PC-3 (cell line): ENCODE measurements around the gene ADGRF4. TPM values are rescaled to one million over a fixed set of nuclear protein-coding genes. Genes with fewer than 3 reads are reported as not detected.

Experiments
- ATAC-seq: fragments of 200-7000 bp; cut with Tn5 transposase; 2 replicates; pipeline ENCODE4 v1.9.1; 2020; ENCODE audit warnings: mild to moderate bottlenecking, moderate library complexity
- BruUV-seq: library from RNA; stranded (reverse); fragments of 400-500 nt; replicated peaks from 2 replicates; lab custom pipeline; 2021; lab: Mats Ljungman, UMichigan
- CTCF ChIA-PET: fragments of 300-600 bp; sonication (Branson Sonifier 250); formaldehyde crosslinking; loops from one replicate; lab custom pipeline; 2022; ENCODE audit warnings: antibody characterized with exemption; lab: Charles Lee
- POLR2A ChIA-PET: fragments of 300-600 bp; sonication (Branson Sonifier 250); formaldehyde crosslinking; loops from one replicate; lab custom pipeline; 2022; ENCODE audit warnings: antibody characterized with exemption; ENCODE audit not compliant: unreplicated experiment; lab: Charles Lee
- DNase-seq: peaks from one replicate; pipeline ENCODE4 v3.0.0-alpha.2; 2015
- H2AFZ ChIP-seq: fragments of 300-600 bp; sonication (generic); 2 replicates; pipeline ENCODE4 v1.6.0; 2016; ENCODE audit warnings: antibody characterized with exemption, low read length
- H3F3A ChIP-seq: fragments of 300-600 bp; sonication (generic); one replicate; pipeline ENCODE4 v1.6.0; 2017; ENCODE audit warnings: antibody characterized with exemption, low read length, control low read depth, mild to moderate bottlenecking; ENCODE audit not compliant: unreplicated experiment
- H3K27ac ChIP-seq: fragments of 300-600 bp; sonication (generic); 2 replicates; pipeline ENCODE4 v1.5.1; 2016; ENCODE audit warnings: mild to moderate bottlenecking, low read length
- H3K27me3 ChIP-seq: fragments of 300-600 bp; sonication (generic); 2 replicates; pipeline ENCODE4 v1.6.1; 2016; ENCODE audit warnings: low read length, mixed read lengths
- H3K36me3 ChIP-seq: fragments of 300-600 bp; sonication (generic); 2 replicates; pipeline ENCODE4 v1.6.1; 2016; ENCODE audit warnings: low read depth, mixed run types, low read length, mixed read lengths
- H3K4me1 ChIP-seq: fragments of 300-600 bp; sonication (generic); 2 replicates; pipeline ENCODE4 v1.5.1; 2016; ENCODE audit warnings: low read length; ENCODE audit not compliant: insufficient read depth
- H3K4me2 ChIP-seq: fragments of 300-600 bp; sonication (generic); 2 replicates; pipeline ENCODE4 v1.6.0; 2016; ENCODE audit warnings: low read length
- H3K4me3 ChIP-seq: fragments of 300-600 bp; sonication (generic); 2 replicates; pipeline ENCODE4 v1.5.1; 2016; ENCODE audit warnings: mild to moderate bottlenecking, low read length, mixed read lengths
- H3K79me2 ChIP-seq: fragments of 300-600 bp; sonication (generic); 2 replicates; pipeline ENCODE4 v1.6.1; 2017; ENCODE audit warnings: low read length, mixed read lengths
- H3K9ac ChIP-seq: fragments of 300-600 bp; sonication (generic); 2 replicates; pipeline ENCODE4 v1.6.0; 2016; ENCODE audit warnings: mild to moderate bottlenecking, low read length
- H3K9me2 ChIP-seq: fragments of 300-600 bp; sonication (generic); replicated peaks from 2 replicates; pipeline ENCODE4 v1.6.1; 2016; ENCODE audit warnings: mixed run types, low read length, mixed read lengths
- H3K9me3 ChIP-seq: fragments of 300-600 bp; sonication (generic); 2 replicates; pipeline ENCODE4 v1.6.1; 2016; ENCODE audit warnings: low read length, mixed read lengths
- H4K20me1 ChIP-seq: fragments of 300-600 bp; sonication (generic); 2 replicates; pipeline ENCODE4 v1.6.1; 2016; ENCODE audit warnings: low read length, mixed read lengths
- CTCF ChIP-seq: fragments of 300-600 bp; sonication (generic); conservative IDR thresholded peaks from 2 replicates; pipeline ENCODE4 v1.5.1; 2017; ENCODE audit warnings: antibody characterized with exemption, low read depth, mild to moderate bottlenecking, low read length
- EZH2 ChIP-seq: fragments of 300-600 bp; sonication (generic); IDR thresholded peaks from one replicate; pipeline ENCODE4 v1.6.1; 2017; ENCODE audit warnings: antibody characterized with exemption, mild to moderate bottlenecking, low read length; ENCODE audit not compliant: unreplicated experiment
- EZH2phosphoT487 ChIP-seq: fragments of 300-600 bp; sonication (generic); IDR thresholded peaks from 2 replicates; pipeline ENCODE4 v1.6.1; 2018; ENCODE audit warnings: mild to moderate bottlenecking, antibody characterized with exemption, low read length, borderline replicate concordance
- intact Hi-C: fragments of 100-400 bp; cut with micrococcal nuclease; formaldehyde crosslinking; loops from 2 replicates; pipeline ENCODE4 v1.9.0; 2023
- total RNA-seq: library from RNA; depleted of rRNA; stranded (reverse); fragments of >200 nt; gene quantifications from 2 replicates; pipeline ENCODE4 v1.2.3, GENCODE V29; 2014

ADGRF4 gene
- total RNA-seq, 1 experiment from 2014 or later: 3.4 TPM

GRCh38 chr6:47655719-47656595 is 42.4 kb upstream of the ADGRF4 start:
- no peaks in the 10 kb centered on the region for H3K36me3 ChIP-seq
- no peaks in the 10 kb centered on the region for H4K20me1 ChIP-seq
- intact Hi-C loops: loop anchor here (2.0 kb wide), 1 partner anchor 73 kb away; no protein-coding TSS in a partner anchor
- no peak overlapping the region for H3K9ac ChIP-seq
- peak overlapping the region; percentile 43 for H3K4me2 ChIP-seq
- H3K4me1 ChIP-seq: peaks cover 40% of the 10 kb centered on the region
- ATAC-seq: peak; percentile 97
- H3K27ac ChIP-seq: peak overlapping the region; percentile 57
- H3K79me2 ChIP-seq: no peaks in the 10 kb centered on the region
- CTCF ChIA-PET: interaction anchor here (0.6 to 1.0 kb wide), 2 partner anchors 24 to 241 kb away, joined by 3 to 9 read pairs; no protein-coding TSS in a partner anchor
- H3K4me3 ChIP-seq: no peak overlapping the region
- H3K9me2 ChIP-seq: no peaks in the 10 kb centered on the region
- no TSS peak for BruUV-seq
- POLR2A ChIA-PET: no interaction called here
- no peaks in the 10 kb centered on the region for H3F3A ChIP-seq
- no peaks in the 10 kb centered on the region for H3K27me3 ChIP-seq
- no peaks in the 10 kb centered on the region for H3K9me3 ChIP-seq
- peak overlapping the region; percentile 63 for H2AFZ ChIP-seq
- TF ChIP-seq CTCF (no peak), EZH2phosphoT487 (no peak), EZH2 (no peak)
- DNase-seq: peak; percentile 91

- Histone ChIP-seq H3K4me3 (no peak overlapping the region), H3K36me3 (no peaks in the 10 kb centered on the region), H3K9ac (no peak overlapping the region), H3K27ac (no peak overlapping the region), H2AFZ (no peak overlapping the region), H3K9me2 (no peaks in the 10 kb centered on the region), H3F3A (no peaks in the 10 kb centered on the region), H3K4me1 (peaks cover 7% of the 10 kb centered on the region), H3K27me3 (no peaks in the 10 kb centered on the region), H3K79me2 (no peaks in the 10 kb centered on the region), H3K9me3 (no peaks in the 10 kb centered on the region), H3K4me2 (no peak overlapping the region), H4K20me1 (no peaks in the 10 kb centered on the region)
- intact Hi-C loops: no loop called here
- POLR2A ChIA-PET: no interaction called here
- DNase-seq (no peak), ATAC-seq (no peak)
- CTCF ChIA-PET: no interaction called here
- no peak for TF ChIP-seq EZH2phosphoT487
- TF ChIP-seq EZH2: no peak
- no peak for TF ChIP-seq CTCF
- BruUV-seq: no TSS peak
These were observed 36.4 kb upstream of the ADGRF4 start for GRCh38 chr6:47661960-47662359.
